ENCODE results near the gene SEC11A.
"Not testable (repeated sequence)": the region's sequence is repeated elsewhere in the genome, so short reads cannot be mapped to it uniquely, and the experiment has no call there.

Gene SEC11A

GRCh38 chr15:84645997-84646396, 69.9 kb downstream of the SEC11A start:
- no peaks in the 10 kb centered on the region for H3K27me3 ChIP-seq (replicated peaks; ENCODE audit: insufficient read depth, low read length)
- H2AFZ ChIP-seq (ENCODE audit: low read length): no peak overlapping the region
- H3K4me2 ChIP-seq (ENCODE audit: low read depth, low read length): no peak overlapping the region
- no peaks in the 10 kb centered on the region; the same call in 1 of the 2 replicates for H3F3A ChIP-seq (ENCODE audit: insufficient read depth, low read length)
- no peak overlapping the region for H3K4me3 ChIP-seq (ENCODE audit: low read length)
- H3K79me2 ChIP-seq (ENCODE audit: low read length): no peaks in the 10 kb centered on the region
- no peaks in the 10 kb centered on the region for H3K4me1 ChIP-seq (ENCODE audit: low read length)
- no peak overlapping the region for H3K27ac ChIP-seq (ENCODE audit: low read length)
- H3K9ac ChIP-seq (ENCODE audit: low read length): no peak overlapping the region
- 0 out of 2 replicates have a peak, but pooled peaks cover 11% of the 10 kb centered on the region for H3K36me3 ChIP-seq (replicated peaks; ENCODE audit: insufficient read depth, low read length)
- TF ChIP-seq CTCF (IDR thresholded peaks at IDR 0.05; ENCODE audit: low read length) (no peak), EZH2phosphoT487 (IDR thresholded peaks at IDR 0.05; ENCODE audit: low read length) (no peak), EZH2 (optimal IDR thresholded peaks at IDR 0.05; ENCODE audit: low read depth, low read length) (no peak)
- no peaks in the 10 kb centered on the region for H4K20me1 ChIP-seq (ENCODE audit: insufficient read depth, low read length)
- no peak for DNase-seq
- no peaks in the 10 kb centered on the region for H3K9me3 ChIP-seq (replicated peaks; ENCODE audit: insufficient read depth, low read length)
- no peaks in the 10 kb centered on the region for H3K9me2 ChIP-seq (replicated peaks; ENCODE audit: insufficient read depth, low read length)

GRCh38 chr15:84645496-84645895, 70.4 kb downstream of the SEC11A start:
- 0 out of 2 replicates have a peak, but pooled peaks cover 11% of the 10 kb centered on the region for H3K36me3 ChIP-seq (replicated peaks; ENCODE audit: insufficient read depth, low read length)
- no peaks in the 10 kb centered on the region for H4K20me1 ChIP-seq (ENCODE audit: insufficient read depth, low read length)
- H3K4me2 ChIP-seq (ENCODE audit: low read depth, low read length): no peak overlapping the region
- H3F3A ChIP-seq (ENCODE audit: insufficient read depth, low read length): no peaks in the 10 kb centered on the region; the same call in 1 of the 2 replicates
- H3K27me3 ChIP-seq (replicated peaks; ENCODE audit: insufficient read depth, low read length): no peaks in the 10 kb centered on the region
- no peak overlapping the region for H3K9ac ChIP-seq (ENCODE audit: low read length)
- no peaks in the 10 kb centered on the region for H3K9me3 ChIP-seq (replicated peaks; ENCODE audit: insufficient read depth, low read length)
- H2AFZ ChIP-seq (ENCODE audit: low read length): no peak overlapping the region
- H3K9me2 ChIP-seq (replicated peaks; ENCODE audit: insufficient read depth, low read length): no peaks in the 10 kb centered on the region
- no peaks in the 10 kb centered on the region for H3K79me2 ChIP-seq (ENCODE audit: low read length)
- no peaks in the 10 kb centered on the region for H3K4me1 ChIP-seq (ENCODE audit: low read length)
- no peak for DNase-seq
- TF ChIP-seq CTCF (IDR thresholded peaks at IDR 0.05; ENCODE audit: low read length): no peak
- no peak for TF ChIP-seq EZH2 (optimal IDR thresholded peaks at IDR 0.05; ENCODE audit: low read depth, low read length)
- no peak for TF ChIP-seq EZH2phosphoT487 (IDR thresholded peaks at IDR 0.05; ENCODE audit: low read length)
- no peak overlapping the region for H3K4me3 ChIP-seq (ENCODE audit: low read length)
- no peak overlapping the region for H3K27ac ChIP-seq (ENCODE audit: low read length)

- no peak for DNase-seq
- H3K9me2 ChIP-seq (replicated peaks; ENCODE audit: insufficient read depth, low read length): no peaks in the 10 kb centered on the region
- 0 out of 2 replicates have a peak, but pooled peaks cover 10% of the 10 kb centered on the region for H3K36me3 ChIP-seq (replicated peaks; ENCODE audit: insufficient read depth, low read length)
- H3K27me3 ChIP-seq (replicated peaks; ENCODE audit: insufficient read depth, low read length): no peaks in the 10 kb centered on the region
- H3K4me3 ChIP-seq (ENCODE audit: low read length): no peak overlapping the region
- no peaks in the 10 kb centered on the region for H3K4me1 ChIP-seq (ENCODE audit: low read length)
- H3K79me2 ChIP-seq (ENCODE audit: low read length): no peaks in the 10 kb centered on the region
- H4K20me1 ChIP-seq (ENCODE audit: insufficient read depth, low read length): no peaks in the 10 kb centered on the region
- H3K27ac ChIP-seq (ENCODE audit: low read length): no peak overlapping the region
- TF ChIP-seq EZH2phosphoT487 (IDR thresholded peaks at IDR 0.05; ENCODE audit: low read length) (no peak), EZH2 (optimal IDR thresholded peaks at IDR 0.05; ENCODE audit: low read depth, low read length) (no peak), CTCF (IDR thresholded peaks at IDR 0.05; ENCODE audit: low read length) (no peak)
- no peak overlapping the region for H3K4me2 ChIP-seq (ENCODE audit: low read depth, low read length)
- no peaks in the 10 kb centered on the region for H3K9me3 ChIP-seq (replicated peaks; ENCODE audit: insufficient read depth, low read length)
- H3K9ac ChIP-seq (ENCODE audit: low read length): no peak overlapping the region
- H3F3A ChIP-seq (ENCODE audit: insufficient read depth, low read length): no peaks in the 10 kb centered on the region; the same call in 1 of the 2 replicates
- no peak overlapping the region for H2AFZ ChIP-seq (ENCODE audit: low read length)
Measured at GRCh38 chr15:84643838-84644237, 72.1 kb downstream of the SEC11A start.

- not testable (repeated sequence) for H3K27ac ChIP-seq (ENCODE audit: low read length); H3K9me3 ChIP-seq (replicated peaks; ENCODE audit: insufficient read depth, low read length); H3K36me3 ChIP-seq (replicated peaks; ENCODE audit: insufficient read depth, low read length); H2AFZ ChIP-seq (ENCODE audit: low read length); H3K79me2 ChIP-seq (ENCODE audit: low read length); H3K4me2 ChIP-seq (ENCODE audit: low read depth, low read length); H3K4me1 ChIP-seq (ENCODE audit: low read length); H4K20me1 ChIP-seq (ENCODE audit: insufficient read depth, low read length); H3K9ac ChIP-seq (ENCODE audit: low read length); H3K27me3 ChIP-seq (replicated peaks; ENCODE audit: insufficient read depth, low read length); H3F3A ChIP-seq (ENCODE audit: insufficient read depth, low read length); DNase-seq; H3K4me3 ChIP-seq (ENCODE audit: low read length); H3K9me2 ChIP-seq (replicated peaks; ENCODE audit: insufficient read depth, low read length)
Measured at GRCh38 chr15:84642640-84643039, 73.3 kb downstream of the SEC11A start.

GRCh38 chr15:84641871-84642270, 74.1 kb downstream of the SEC11A start:
- not testable (repeated sequence) for H3F3A ChIP-seq (ENCODE audit: insufficient read depth, low read length); H2AFZ ChIP-seq (ENCODE audit: low read length); H3K36me3 ChIP-seq (replicated peaks; ENCODE audit: insufficient read depth, low read length); H3K9me3 ChIP-seq (replicated peaks; ENCODE audit: insufficient read depth, low read length); H3K9ac ChIP-seq (ENCODE audit: low read length); H3K9me2 ChIP-seq (replicated peaks; ENCODE audit: insufficient read depth, low read length); H3K27me3 ChIP-seq (replicated peaks; ENCODE audit: insufficient read depth, low read length); H3K4me3 ChIP-seq (ENCODE audit: low read length); H3K4me1 ChIP-seq (ENCODE audit: low read length); DNase-seq; H3K79me2 ChIP-seq (ENCODE audit: low read length); H3K27ac ChIP-seq (ENCODE audit: low read length); H3K4me2 ChIP-seq (ENCODE audit: low read depth, low read length); H4K20me1 ChIP-seq (ENCODE audit: insufficient read depth, low read length)

Data from MM.1S (cell line).